ENCODE data around the gene MRPL39. TPM values are rescaled to one million over a fixed set of nuclear protein-coding genes. Genes with fewer than 3 reads are reported as not detected.

MRPL39 gene
- total and polyA plus RNA-seq, 2 donors (not counting 3 experiments of a cell fraction or from before 2014, with no cell fraction given), result 10.4 to 25.2 TPM

GRCh38 chr21:25572861-25573310 lies 34.4 kb downstream of the MRPL39 start:
- no peaks in the 10 kb centered on the region for H3K9me1 ChIP-seq (replicated peaks; ENCODE audit: control insufficient read depth, extremely low read depth, insufficient read depth, low read length)
- peaks cover 0 to 10% of the 10 kb centered on the region in 2 experiments for H3K36me3 ChIP-seq (ENCODE audit: control insufficient read depth in 2 of 2, extremely low read depth in 1 of 2, insufficient read depth in 2 of 2, low read length in 2 of 2)
- H3K4me2 ChIP-seq (ENCODE audit: insufficient read depth, low read length), result peak overlapping the region; percentile 71
- POLR2A ChIA-PET, result no interaction called here
- CTCF ChIA-PET, result interaction anchor here (1.1 to 2.6 kb wide), 4 partner anchors 8 to 20 kb away, joined by 4 to 9 read pairs (median 8); no protein-coding TSS in a partner anchor
- H3K9me3 ChIP-seq (replicated peaks; ENCODE audit: control insufficient read depth, insufficient read depth, low read length), result no peaks in the 10 kb centered on the region
- peak overlapping the region; percentile 80 for H3K27ac ChIP-seq (ENCODE audit: insufficient read depth, low read depth, low read length)
- H3K4me1 ChIP-seq (ENCODE audit: control insufficient read depth, extremely low read depth, insufficient read depth, low read length), result peaks cover 31% of the 10 kb centered on the region
- intact Hi-C loops (cut with micrococcal nuclease) (no loop called here), dilution Hi-C loops (cut with MboI; ENCODE audit: extremely low pct_ligation_motif_present, low sequenced_read_pairs) (no loop called here)
- no peak overlapping the region for H3K4me3 ChIP-seq (replicated peaks in 1 of 3; ENCODE audit: insufficient read depth in 1 of 3, low read depth in 1 of 3, low read length in 3 of 3)
- DNase-seq (ENCODE audit: low read depth, low spot score), result peak; percentile 35
- no TSS peak for BruUV-seq (replicated peaks)
- no peaks in the 10 kb centered on the region for H4K20me1 ChIP-seq (replicated peaks; ENCODE audit: control insufficient read depth, extremely low read depth, insufficient read depth, low read length)
- H3K79me2 ChIP-seq (ENCODE audit: control insufficient read depth, insufficient read depth, low read length), result peaks cover 43% of the 10 kb centered on the region
- no peak for TF ChIP-seq JUN (IDR thresholded peaks at IDR 0.05; ENCODE audit: borderline replicate concordance, insufficient read depth, insufficient read length, low read depth)
- no peak for TF ChIP-seq POLR2AphosphoS5 (IDR thresholded peaks at IDR 0.05; ENCODE audit: insufficient read depth, low read depth, low read length)
- TF ChIP-seq MYC (IDR thresholded peaks at IDR 0.05; ENCODE audit: low read depth, low read length), result no peak
- no peak for TF ChIP-seq POLR2A (IDR thresholded peaks at IDR 0.05; ENCODE audit: low read depth, low read length)
- no peak for TF ChIP-seq GATA2 (IDR thresholded peaks at IDR 0.05; ENCODE audit: insufficient read depth, insufficient read length, low read depth, low read length)
- no peak for TF ChIP-seq EZH2 (IDR thresholded peaks at IDR 0.05; ENCODE audit: borderline replicate concordance, low read depth, low read length, severe bottlenecking)
- TF ChIP-seq FOS (IDR thresholded peaks at IDR 0.05; ENCODE audit: borderline replicate concordance, insufficient read depth, low read length), result no peak
- no peak for TF ChIP-seq CTCF (IDR thresholded peaks at IDR 0.05; ENCODE audit: extremely low read depth in 1 of 2, insufficient read depth in 1 of 2, low read depth in 1 of 2, low read length in 2 of 2)
- TF ChIP-seq MAX (IDR thresholded peaks at IDR 0.05; ENCODE audit: insufficient read depth, insufficient read length), result no peak
- FAIRE-seq, result no peak
- no peak overlapping the region for H2AFZ ChIP-seq (ENCODE audit: low read depth, low read length)
- peak overlapping the region; percentile 18 for H3K9ac ChIP-seq (replicated peaks; ENCODE audit: extremely low read depth, insufficient read depth, low read length)
- no peaks in the 10 kb centered on the region for H3K27me3 ChIP-seq (ENCODE audit: control insufficient read depth in 2 of 2, insufficient read depth in 2 of 2, low read length in 2 of 2)

Data from endothelial cell of umbilical vein (primary cell).